ENCODE data around the gene POLR1G.

- no peak for TF ChIP-seq CTCF (IDR thresholded peaks at IDR 0.05)
- TF ChIP-seq POLR2A (IDR thresholded peaks at IDR 0.05): no peak
- no peak for TF ChIP-seq POLR2AphosphoS5 (IDR thresholded peaks at IDR 0.05)
Observed at GRCh38 chr19:45385392-45386221, 20.8 kb upstream of the POLR1G start.
